Peyer's patch (tissue), 4 donors: ENCODE data around the gene CDH23.

ENCODE experiments used
- POLR2A ChIP-seq, 2 donors: fragments of 450-650 bp; IDR thresholded peaks; one replicate each; pipeline ENCODE4 v1.5.1; 2017; ENCODE audit warnings: antibody characterized with exemption in 2 of 2, mild to moderate bottlenecking in 2 of 2, moderate library complexity in 2 of 2
- TF ChIP-seq, protein P1 (sequence below), 6 experiments: fragments of 450-650 bp in 4 of 6; fragments of 200-600 bp in 2 of 6; sonication (generic) in 1 of 6; IDR thresholded peaks; one replicate each; pipeline ENCODE4 v1.5.1; 2017 to 2019; ENCODE audit warnings: antibody characterized with exemption in 6 of 6, mild to moderate bottlenecking in 3 of 6, moderate library complexity in 1 of 6

DNA sequence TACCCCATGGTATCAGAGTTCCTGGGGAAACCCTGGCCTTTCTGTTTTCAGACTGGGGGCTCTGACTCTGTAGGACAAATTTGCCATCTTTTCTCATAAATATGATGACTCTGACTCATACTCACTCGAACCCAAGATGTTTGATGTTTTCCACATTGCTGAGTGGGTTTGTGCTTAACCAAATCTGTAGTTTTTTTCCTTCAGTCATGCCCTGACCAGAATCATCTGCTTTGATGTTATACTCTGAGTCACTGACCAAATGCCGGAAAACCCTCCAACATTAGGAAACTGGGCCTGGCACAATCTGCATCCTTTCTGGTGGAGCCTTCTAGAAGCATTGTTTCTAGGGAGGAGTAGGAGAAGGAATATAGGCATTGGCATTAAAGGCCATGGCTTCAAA lies 204.1 kb downstream of the CDH23 start:
- TF ChIP-seq, protein P1, sequence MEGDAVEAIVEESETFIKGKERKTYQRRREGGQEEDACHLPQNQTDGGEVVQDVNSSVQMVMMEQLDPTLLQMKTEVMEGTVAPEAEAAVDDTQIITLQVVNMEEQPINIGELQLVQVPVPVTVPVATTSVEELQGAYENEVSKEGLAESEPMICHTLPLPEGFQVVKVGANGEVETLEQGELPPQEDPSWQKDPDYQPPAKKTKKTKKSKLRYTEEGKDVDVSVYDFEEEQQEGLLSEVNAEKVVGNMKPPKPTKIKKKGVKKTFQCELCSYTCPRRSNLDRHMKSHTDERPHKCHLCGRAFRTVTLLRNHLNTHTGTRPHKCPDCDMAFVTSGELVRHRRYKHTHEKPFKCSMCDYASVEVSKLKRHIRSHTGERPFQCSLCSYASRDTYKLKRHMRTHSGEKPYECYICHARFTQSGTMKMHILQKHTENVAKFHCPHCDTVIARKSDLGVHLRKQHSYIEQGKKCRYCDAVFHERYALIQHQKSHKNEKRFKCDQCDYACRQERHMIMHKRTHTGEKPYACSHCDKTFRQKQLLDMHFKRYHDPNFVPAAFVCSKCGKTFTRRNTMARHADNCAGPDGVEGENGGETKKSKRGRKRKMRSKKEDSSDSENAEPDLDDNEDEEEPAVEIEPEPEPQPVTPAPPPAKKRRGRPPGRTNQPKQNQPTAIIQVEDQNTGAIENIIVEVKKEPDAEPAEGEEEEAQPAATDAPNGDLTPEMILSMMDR (IDR thresholded peaks at IDR 0.05), result no peak
- TF ChIP-seq POLR2A (IDR thresholded peaks at IDR 0.05), result no peak
